ENCODE results near the gene NLGN4Y. TPM values are rescaled to one million over a fixed set of nuclear protein-coding genes. Genes with fewer than 3 reads are reported as not detected.

Gene NLGN4Y
- total and polyA plus RNA-seq, 2 of the 13 experiments (the other 11 are each of a cell fraction or from before 2014, with no cell fraction given) = 6.0 to 16.5 TPM

DNA sequence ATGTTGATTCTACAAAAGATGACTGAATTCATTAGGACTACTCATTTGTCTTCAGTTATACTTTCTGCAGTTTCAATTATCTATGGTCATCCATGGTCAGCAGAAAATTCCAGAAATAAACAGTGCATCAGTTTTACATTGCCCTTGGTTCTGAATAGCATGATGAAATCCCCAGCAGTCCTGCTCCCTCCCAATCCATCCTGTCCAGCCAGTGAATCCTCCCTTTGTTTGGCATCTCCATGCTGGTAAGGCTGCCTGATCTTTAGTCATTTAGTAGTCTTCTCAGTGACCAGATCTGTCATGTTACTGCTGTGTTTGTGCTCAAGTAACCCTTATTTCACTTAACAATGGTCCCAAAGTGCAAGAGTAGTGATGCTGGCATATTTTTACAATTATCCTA is 239.3 kb downstream of the NLGN4Y start (continued):
- no peak for TF ChIP-seq SUZ12 (IDR thresholded peaks at IDR 0.05; ENCODE audit: low read depth, low read length)
- TF ChIP-seq TEAD2 (CRISPR knock-in tag; IDR thresholded peaks at IDR 0.05) = no peak
- no peak for TF ChIP-seq HNRNPL (IDR thresholded peaks at IDR 0.05; ENCODE audit: low read depth, low read length)
- TF ChIP-seq, protein P1, sequence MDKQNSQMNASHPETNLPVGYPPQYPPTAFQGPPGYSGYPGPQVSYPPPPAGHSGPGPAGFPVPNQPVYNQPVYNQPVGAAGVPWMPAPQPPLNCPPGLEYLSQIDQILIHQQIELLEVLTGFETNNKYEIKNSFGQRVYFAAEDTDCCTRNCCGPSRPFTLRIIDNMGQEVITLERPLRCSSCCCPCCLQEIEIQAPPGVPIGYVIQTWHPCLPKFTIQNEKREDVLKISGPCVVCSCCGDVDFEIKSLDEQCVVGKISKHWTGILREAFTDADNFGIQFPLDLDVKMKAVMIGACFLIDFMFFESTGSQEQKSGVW (CRISPR knock-in tag; IDR thresholded peaks at IDR 0.05; ENCODE audit: borderline replicate concordance) = no peak
- no peak for TF ChIP-seq YEATS2 (CRISPR knock-in tag; IDR thresholded peaks at IDR 0.05; ENCODE audit: borderline replicate concordance)
- TF ChIP-seq CEBPG (CRISPR knock-in tag; IDR thresholded peaks at IDR 0.05) = peak; percentile 54
- TF ChIP-seq ZMYM3 (CRISPR knock-in tag; IDR thresholded peaks at IDR 0.05) = no peak
- TF ChIP-seq ISL2 (CRISPR knock-in tag; IDR thresholded peaks at IDR 0.05) = no peak
- no peak for TF ChIP-seq ZNF546 (CRISPR knock-in tag; conservative IDR thresholded peaks at IDR 0.05)
- TF ChIP-seq GATAD2A (CRISPR knock-in tag; IDR thresholded peaks at IDR 0.05) = 0 out of 2 replicates have a peak, but pooled peaks have one; percentile 11

DNA sequence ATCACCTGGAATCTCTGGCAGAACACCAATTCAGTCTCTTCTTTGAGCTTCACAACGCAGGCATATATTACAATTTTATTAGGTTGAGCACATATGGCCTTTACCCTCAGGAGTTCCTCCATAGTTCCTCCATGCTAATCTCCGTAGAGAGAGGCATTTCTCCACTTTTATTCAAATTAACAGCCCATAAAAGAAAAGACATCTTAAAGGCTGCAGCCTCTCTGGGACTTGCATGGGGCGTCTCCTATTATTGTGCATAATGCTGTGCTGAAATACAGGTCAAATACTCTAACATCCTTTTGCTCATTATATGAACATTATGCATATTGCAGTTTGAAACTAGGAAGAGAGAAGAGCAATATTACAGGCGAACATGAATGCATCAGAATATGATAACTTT is 253.9 kb downstream of the NLGN4Y start:
- FAIRE-seq (no peak), DNase-seq (ENCODE audit: low spot score) (no peak), ATAC-seq (no peak)
- no TSS peak for BruUV-seq (replicated peaks)
- no peaks in the 10 kb centered on the region for H3K4me1 ChIP-seq (ENCODE audit: insufficient read depth, low read length)
- H3K27ac ChIP-seq (ENCODE audit: extremely low read length, insufficient read depth, low read length) = no peak overlapping the region
- no peaks in the 10 kb centered on the region for H3K79me2 ChIP-seq (ENCODE audit: insufficient read depth, low read length)
- CTCF ChIA-PET (ENCODE audit: low intra/inter-chr PET ratio, low total read pairs) = no interaction called here
- in situ Hi-C loops (cut with HindIII; ENCODE audit: extremely low pct_ligation_motif_present, low pct_unique_long_range_greater_than_20kb) (no loop called here), intact Hi-C loops (cut with micrococcal nuclease; ENCODE audit: unreplicated experiment) (no loop called here)
- no peaks in the 10 kb centered on the region for H4K20me1 ChIP-seq (ENCODE audit: insufficient read depth, low read length)
- no peak overlapping the region for H3K4me2 ChIP-seq (ENCODE audit: low read depth, low read length)
- no peaks in the 10 kb centered on the region for H3K36me3 ChIP-seq (replicated peaks in 1 of 2; ENCODE audit: control insufficient read depth in 1 of 2, insufficient read depth in 2 of 2, low read length in 2 of 2)
- no peak overlapping the region for H3K4me3 ChIP-seq (replicated peaks in 1 of 3; ENCODE audit: insufficient read depth in 1 of 3, low read depth in 2 of 3, low read length in 3 of 3)
- no peak overlapping the region for H3K9ac ChIP-seq (ENCODE audit: insufficient read depth, low read depth, low read length)
- no peak overlapping the region for H2AFZ ChIP-seq (ENCODE audit: low read length)
- H3K27me3 ChIP-seq (ENCODE audit: control insufficient read depth in 1 of 2, insufficient read depth in 2 of 2, low read length in 2 of 2) = no peaks in the 10 kb centered on the region
- POLR2A ChIA-PET = no interaction called here
- TF ChIP-seq ZNF878 (CRISPR knock-in tag; IDR thresholded peaks at IDR 0.05) = no peak
- no peak for TF ChIP-seq ZNF235 (CRISPR knock-in tag; IDR thresholded peaks at IDR 0.05; ENCODE audit: borderline replicate concordance)
- TF ChIP-seq ZNF605 (CRISPR knock-in tag; IDR thresholded peaks at IDR 0.05) = no peak
- no peak for TF ChIP-seq RAD21 (CRISPR knock-in tag; IDR thresholded peaks at IDR 0.05)
- no peak for TF ChIP-seq ZFP62 (CRISPR knock-in tag; IDR thresholded peaks at IDR 0.05)
- TF ChIP-seq ZBTB20 (CRISPR knock-in tag; IDR thresholded peaks at IDR 0.05; ENCODE audit: borderline replicate concordance, low read depth) = no peak
- H3K9me3 ChIP-seq (ENCODE audit: low read length) = no peaks in the 10 kb centered on the region
- WGBS (ENCODE audit: low lambda C conversion rate) = 95% methylated on average over 4 of the region's 4 CpGs

Measured in HepG2 (cell line).